GM18867 (cell line): ENCODE measurements around the gene GPR152.
A peak's percentile ranks its signal among the peaks of the same experiment; 100 is the strongest.
"Not testable (repeated sequence)": the region's sequence is repeated elsewhere in the genome, so short reads cannot be mapped to it uniquely, and the experiment has no call there.

Source experiments
- ATAC-seq: cut with Tn5 transposase; IDR thresholded peaks from one replicate; pipeline ENCODE4 v1.9.1; 2021; ENCODE audit warnings: mild to moderate bottlenecking, moderate library complexity; ENCODE audit not compliant: unreplicated experiment

GPR152 gene

GRCh38 chr11:67415501-67416304 is 36.8 kb downstream of the GPR152 start, which contains the start of gene CARNS1:
CARNS1 (plus strand) TSS chr11:67415678; CDS start chr11:67416200, 522 bp downstream.
- ATAC-seq = no peak

GRCh38 chr11:67413266-67413849 is 39.2 kb downstream of the GPR152 start:
- no peak for ATAC-seq

GRCh38 chr11:67412495-67413179 is 39.9 kb downstream of the GPR152 start:
- ATAC-seq = no peak

GRCh38 chr11:67411785-67412152 is 40.8 kb downstream of the GPR152 start:
- no peak for ATAC-seq

GRCh38 chr11:67410984-67411784 is 41.3 kb downstream of the GPR152 start:
- no peak for ATAC-seq

GRCh38 chr11:67410369-67410831 is 42.1 kb downstream of the GPR152 start:
- no peak for ATAC-seq

- ATAC-seq = no peak
Observed at GRCh38 chr11:67409781-67410368, 42.7 kb downstream of the GPR152 start.

- ATAC-seq = peak; percentile 55
Observed at GRCh38 chr11:67409261-67409666, 43.3 kb downstream of the GPR152 start.

GRCh38 chr11:67408437-67409200 is 43.9 kb downstream of the GPR152 start:
- no peak for ATAC-seq

- ATAC-seq = no peak
Observed at GRCh38 chr11:67407688-67408163, 44.8 kb downstream of the GPR152 start.

GRCh38 chr11:67406969-67407687 is 45.4 kb downstream of the GPR152 start:
- ATAC-seq = no peak

- no peak for ATAC-seq
Observed at GRCh38 chr11:67406420-67406968, 46.0 kb downstream of the GPR152 start.

GRCh38 chr11:67405688-67406339 is 46.7 kb downstream of the GPR152 start:
- ATAC-seq = no peak

- no peak for ATAC-seq
Observed at GRCh38 chr11:67405196-67405567, 47.3 kb downstream of the GPR152 start.

GRCh38 chr11:67404515-67405195 is 47.9 kb downstream of the GPR152 start:
- no peak for ATAC-seq

- ATAC-seq = not testable (repeated sequence)
Observed at GRCh38 chr11:67403085-67403484, 49.4 kb downstream of the GPR152 start.

- not testable (repeated sequence) for ATAC-seq
Observed at GRCh38 chr11:67402192-67402839, 50.2 kb downstream of the GPR152 start.
